H1 (cell line): ENCODE results near the gene POU6F2. TPM values are rescaled to one million over a fixed set of nuclear protein-coding genes. Genes with fewer than 3 reads are reported as not detected.

Source experiments
- CTCF ChIA-PET: fragments of 300-600 bp; sonication (Branson Sonifier 250); formaldehyde crosslinking; loops from one replicate; lab custom pipeline; 2021; ENCODE audit not compliant: partially characterized antibody; lab: Charles Lee
- POLR2A ChIA-PET: fragments of 300-600 bp; sonication (Branson Sonifier 250); formaldehyde crosslinking; loops from one replicate; lab custom pipeline; 2021; ENCODE audit warnings: inconsistent platforms; ENCODE audit not compliant: partially characterized antibody; lab: Charles Lee
- DNase-seq, 2 experiments: peaks; one replicate each; pipeline versions ENCODE4 v3.0.0 to v3.0.0-alpha.2; 2010 to 2022; ENCODE audit warnings: low spot score in 2 of 2, low read depth in 1 of 2, mixed read lengths in 1 of 2
- FAIRE-seq: peaks from 2 replicates; lab custom pipeline; 2011; peaks lifted over from hg19 to GRCh38; lab: Jason Lieb, UNC
- H2AFZ ChIP-seq: 2 replicates; pipeline ENCODE4 v1.8.1; 2012; ENCODE audit warnings: low read length, inconsistent platforms
- H2AK5ac ChIP-seq: 2 replicates; pipeline ENCODE4 v1.6.1; 2013; ENCODE audit warnings: low read depth, low read length
- H2BK120ac ChIP-seq: replicated peaks from 2 replicates; pipeline ENCODE3; 2013; ENCODE audit warnings: low read depth, low read length, inconsistent platforms
- H2BK12ac ChIP-seq: 2 replicates; pipeline ENCODE4 v1.6.1; 2013; ENCODE audit warnings: low read depth, low read length
- H2BK15ac ChIP-seq: 2 replicates; pipeline ENCODE4 v1.6.1; 2013; ENCODE audit warnings: low read length
- H2BK20ac ChIP-seq: 2 replicates; pipeline ENCODE4 v1.6.1; 2013; ENCODE audit warnings: low read length
- H2BK5ac ChIP-seq: 2 replicates; pipeline ENCODE4 v1.6.1; 2013; ENCODE audit warnings: low read depth, low read length
- H3K14ac ChIP-seq: 2 replicates; pipeline ENCODE4 v1.6.1; 2013; ENCODE audit warnings: inconsistent platforms; ENCODE audit not compliant: insufficient read length
- H3K18ac ChIP-seq: 2 replicates; pipeline ENCODE4 v1.6.1; 2013; ENCODE audit warnings: low read length; ENCODE audit errors: extremely low read depth
- H3K23ac ChIP-seq: 2 replicates; pipeline ENCODE4 v1.6.1; 2013; ENCODE audit warnings: inconsistent platforms; ENCODE audit not compliant: insufficient read length
- H3K23me2 ChIP-seq: 2 replicates; pipeline ENCODE4 v1.6.1; 2013; ENCODE audit warnings: low read depth, low read length
- H3K27ac ChIP-seq: 2 replicates; pipeline ENCODE4 v1.6.1; 2011; ENCODE audit warnings: low read depth, low read length, inconsistent platforms
- H3K27me3 ChIP-seq, 4 experiments: replicated peaks in 1 of 4; 1 replicate in 1 of 4; 2 replicates in 3 of 4; pipeline versions ENCODE4 v1.6.1 to v1.8.1; 2011 to 2013; ENCODE audit warnings: low read length in 3 of 4, mild to moderate bottlenecking in 3 of 4, inconsistent platforms in 2 of 4, mixed read lengths in 2 of 4, moderate library complexity in 1 of 4; ENCODE audit not compliant: control insufficient read depth in 3 of 4, insufficient read depth in 3 of 4; ENCODE audit errors: extremely low read depth in 1 of 4
- H3K36me3 ChIP-seq, 4 experiments: 2 replicates each; pipeline versions ENCODE4 v1.6.1 to v1.8.1; 2011 to 2013; ENCODE audit warnings: mild to moderate bottlenecking in 4 of 4, low read length in 3 of 4, moderate library complexity in 2 of 4, control low read depth in 1 of 4, inconsistent platforms in 1 of 4; ENCODE audit not compliant: insufficient read depth in 4 of 4, control insufficient read depth in 2 of 4
- H3K4ac ChIP-seq: replicated peaks from 2 replicates; pipeline ENCODE3; 2013; ENCODE audit warnings: low read length, low read depth, mixed read lengths, inconsistent platforms; ENCODE audit not compliant: insufficient read length
- H3K4me1 ChIP-seq, 4 experiments: replicated peaks in 1 of 4; 1 replicate in 1 of 4; 2 replicates in 3 of 4; pipeline versions ENCODE4 v1.6.1 to v1.8.1; 2011 to 2013; ENCODE audit warnings: low read length in 3 of 4, inconsistent platforms in 2 of 4, mixed read lengths in 1 of 4; ENCODE audit not compliant: insufficient read depth in 4 of 4, control insufficient read depth in 3 of 4
- H3K4me2 ChIP-seq, 2 experiments: 2 replicates each; pipeline versions ENCODE4 v1.6.1 to v1.8.1; 2011 to 2013; ENCODE audit warnings: low read depth in 2 of 2, low read length in 2 of 2, control low read depth in 1 of 2, inconsistent platforms in 1 of 2, mild to moderate bottlenecking in 1 of 2; ENCODE audit not compliant: insufficient read depth in 1 of 2
- H3K4me3 ChIP-seq, 4 experiments: fragments of 200-600, 300-600 bp in 1 of 4; sonication (generic), shearing (Covaris generic), sonication (Bioruptor Twin) in 1 of 4; 2 replicates each; pipeline versions ENCODE4 v1.5.1 to v1.8.1; 2011 to 2016; ENCODE audit warnings: low read length in 4 of 4, low read depth in 3 of 4, control low read depth in 2 of 4, inconsistent platforms in 2 of 4, mild to moderate bottlenecking in 2 of 4, mixed read lengths in 1 of 4, moderate library complexity in 1 of 4; ENCODE audit not compliant: insufficient read depth in 2 of 4; ENCODE audit errors: extremely low read depth in 1 of 4
- H3K56ac ChIP-seq: replicated peaks from 2 replicates; pipeline ENCODE3; 2013; ENCODE audit warnings: low read depth, mild to moderate bottlenecking, mixed read lengths, low read length, inconsistent platforms; ENCODE audit not compliant: insufficient read length
- H3K79me1 ChIP-seq: 2 replicates; pipeline ENCODE4 v1.6.1; 2013; ENCODE audit warnings: low read depth, low read length, control low read depth
- H3K79me2 ChIP-seq, 2 experiments: 2 replicates each; pipeline versions ENCODE4 v1.6.1 to v1.8.1; 2012 to 2013; ENCODE audit warnings: low read length in 2 of 2, mild to moderate bottlenecking in 2 of 2, inconsistent platforms in 1 of 2; ENCODE audit not compliant: insufficient read depth in 2 of 2, control insufficient read depth in 1 of 2
- H3K9ac ChIP-seq, 4 experiments: replicated peaks in 1 of 4; 1 replicate in 1 of 4; 2 replicates in 3 of 4; pipeline versions ENCODE4 v1.6.1 to v1.8.1; 2011 to 2013; ENCODE audit warnings: low read depth in 3 of 4, low read length in 3 of 4, control low read depth in 2 of 4, mild to moderate bottlenecking in 2 of 4, moderate library complexity in 2 of 4, inconsistent platforms in 1 of 4; ENCODE audit errors: extremely low read depth in 1 of 4
- H3K9me3 ChIP-seq, 2 experiments: 2 replicates each; pipeline versions ENCODE4 v1.6.1 to v1.8.1; 2012 to 2013; ENCODE audit warnings: mild to moderate bottlenecking in 2 of 2, moderate library complexity in 2 of 2, control low read depth in 1 of 2, inconsistent platforms in 1 of 2, low read depth in 1 of 2, low read length in 1 of 2, mixed read lengths in 1 of 2; ENCODE audit not compliant: insufficient read depth in 2 of 2
- H4K20me1 ChIP-seq, 2 experiments: replicated peaks in 1 of 2; 2 replicates each; pipeline versions ENCODE3 to v1.8.1; 2011 to 2013; ENCODE audit warnings: inconsistent platforms in 2 of 2, low read length in 2 of 2, mild to moderate bottlenecking in 1 of 2; ENCODE audit not compliant: insufficient read depth in 2 of 2, control insufficient read depth in 1 of 2
- H4K5ac ChIP-seq: 2 replicates; pipeline ENCODE4 v1.6.1; 2013; ENCODE audit warnings: low read length, low read depth, mixed read lengths, inconsistent platforms; ENCODE audit not compliant: insufficient read length
- H4K8ac ChIP-seq: 2 replicates; pipeline ENCODE4 v1.8.0; 2013; ENCODE audit warnings: mild to moderate bottlenecking, moderate library complexity, low read length, inconsistent platforms; ENCODE audit not compliant: insufficient read depth; ENCODE audit errors: extremely low read depth
- H4K91ac ChIP-seq: replicated peaks from 2 replicates; pipeline ENCODE3; 2013; ENCODE audit warnings: low read length, mixed read lengths, inconsistent platforms; ENCODE audit not compliant: insufficient read length
- BCL11A ChIP-seq, 2 experiments: IDR thresholded peaks; one replicate each; pipeline ENCODE4 v1.6.1; 2011; ENCODE audit warnings: low read depth in 2 of 2, low read length in 2 of 2, mild to moderate bottlenecking in 2 of 2
- BRCA1 ChIP-seq: IDR thresholded peaks from 2 replicates; pipeline ENCODE4 v1.6.1; 2012; ENCODE audit warnings: low read depth, low read length, improper control_type of control experiment
- CBX8 ChIP-seq: fragments of 300-800, 300-1000 bp; sonication (generic); IDR thresholded peaks from 2 replicates; pipeline ENCODE4 v1.7.1; 2016; ENCODE audit warnings: low read depth, low read length, borderline replicate concordance
- CHD1 ChIP-seq: IDR thresholded peaks from 2 replicates; pipeline ENCODE4 v1.6.1; 2012; ENCODE audit warnings: low read depth, low read length, improper control_type of control experiment
- CHD2 ChIP-seq: IDR thresholded peaks from 2 replicates; pipeline ENCODE4 v1.6.1; 2012; ENCODE audit warnings: low read length, improper control_type of control experiment
- CREB1 ChIP-seq: IDR thresholded peaks from 2 replicates; pipeline ENCODE4 v1.6.1; 2012; ENCODE audit warnings: inconsistent platforms
- CTBP2 ChIP-seq: IDR thresholded peaks from 2 replicates; pipeline ENCODE4 v1.7.0; 2011; ENCODE audit warnings: borderline replicate concordance, mild to moderate bottlenecking, moderate library complexity, mixed read lengths, low read length; ENCODE audit not compliant: insufficient read depth, insufficient read length
- KDM1A ChIP-seq: fragments of 200-600, 300-600 bp; sonication (generic); IDR thresholded peaks from 2 replicates; pipeline ENCODE4 v1.7.1; 2016; ENCODE audit warnings: mild to moderate bottlenecking, low read length, borderline replicate concordance
- NRF1 ChIP-seq: IDR thresholded peaks from 2 replicates; pipeline ENCODE4 v1.6.1; 2011; ENCODE audit warnings: mild to moderate bottlenecking, low read depth, low read length, improper control_type of control experiment
- RNF2 ChIP-seq: fragments of 200-900, 300-1000 bp; sonication (generic); IDR thresholded peaks from 2 replicates; pipeline ENCODE4 v1.7.1; 2016; ENCODE audit warnings: borderline replicate concordance, low read depth, mild to moderate bottlenecking, antibody characterized with exemption, low read length; ENCODE audit not compliant: poor library complexity, severe bottlenecking; ENCODE audit errors: missing control alignments
- SIX5 ChIP-seq: IDR thresholded peaks from 2 replicates; pipeline ENCODE4 v1.6.1; 2011; ENCODE audit warnings: mild to moderate bottlenecking, low read depth, low read length
- SP1 ChIP-seq: IDR thresholded peaks from 2 replicates; pipeline ENCODE4 v1.6.1; 2011; ENCODE audit warnings: low read depth, low read length
- WGBS, 2 experiments: shearing (Covaris generic) in 1 of 2; methylation state at CpG; one replicate each; pipeline versions ENCODE4 v1.1.6 to v1.1.7; 2013 to 2015; ENCODE audit warnings: low lambda C conversion rate in 2 of 2, mixed read lengths in 2 of 2, inconsistent platforms in 1 of 2, low coverage in 1 of 2, missing lambda C conversion rate in 1 of 2; ENCODE audit not compliant: insufficient replicate concordance in 2 of 2, insufficient coverage in 1 of 2, insufficient read length in 1 of 2; ENCODE audit errors: extremely low coverage in 1 of 2, missing lambda C conversion rate in 1 of 2; 5-methylcytosine and 5-hydroxymethylcytosine counted together
- polyA plus RNA-seq, 7 experiments: library from polyadenylated mRNA; depleted of rRNA in 3 of 7; stranded (reverse) in 5 of 7; unstranded in 2 of 7; fragments of >200 nt in 5 of 7; fragments of 200-250 nt in 2 of 7; gene quantifications; 1 replicate in 5 of 7; 2 replicates in 1 of 7; 4 replicates in 1 of 7; pipeline versions ENCODE4 v1.2.1 to v1.2.3, GENCODE V29; 2011 to 2013; ENCODE audit warnings: missing spikeins in 2 of 7, mixed read lengths in 2 of 7
- total RNA-seq: library from RNA; stranded (reverse); fragmentation: NEBNext Ultra II Directional; extraction: Animal tissue kit (Norgen Biotek cat#: 25700); gene quantifications from 2 replicates; pipeline ENCODE4 v1.2.1, GENCODE V29; 2021

Gene POU6F2
- total and polyA plus RNA-seq, 2 of the 8 experiments (the other 6 are each of a cell fraction or from before 2014, with no cell fraction given): 1.1 to 2.0 TPM

DNA sequence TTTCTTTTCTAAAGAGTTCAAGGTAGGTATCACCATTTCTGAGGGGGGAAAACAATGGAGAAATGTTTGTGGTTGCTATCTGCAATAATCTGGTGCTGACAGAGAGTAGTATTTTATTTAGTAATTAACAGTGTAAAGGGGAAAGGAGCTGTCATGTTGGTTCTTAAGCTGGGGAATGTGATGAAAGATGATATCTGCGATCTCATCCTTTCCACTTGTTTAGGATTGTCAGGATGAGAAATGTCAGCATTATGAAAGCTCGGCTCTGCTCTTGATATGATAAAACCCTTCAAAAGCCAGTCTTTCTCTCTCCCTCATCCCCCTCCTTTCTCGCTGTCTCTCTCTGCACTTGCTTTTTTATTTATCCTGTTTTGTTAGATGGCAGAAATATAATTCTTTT, 106.1 kb downstream of the POU6F2 start:
- Histone ChIP-seq H2BK20ac (no peak overlapping the region), H2BK120ac (no peak overlapping the region), H4K5ac (no peak overlapping the region), H3K36me3 (no peaks in the 10 kb centered on the region), H3K9me3 (no peaks in the 10 kb centered on the region), H4K8ac (no peak overlapping the region), H3K56ac (no peak overlapping the region), H2BK5ac (no peak overlapping the region), H4K20me1 (no peaks in the 10 kb centered on the region), H3K9ac (no peak overlapping the region), H3K18ac (no peak overlapping the region), H3K4me2 (no peak overlapping the region), H2AFZ (no peak overlapping the region), H2BK15ac (no peak overlapping the region), H3K27me3 (no peaks in the 10 kb centered on the region; a peak in 2 of 7 replicates), H3K79me2 (no peaks in the 10 kb centered on the region), H3K23me2 (no peaks in the 10 kb centered on the region; the same call in 1 of the 2 replicates), H3K27ac (no peak overlapping the region), H3K23ac (no peak overlapping the region), H4K91ac (no peak overlapping the region), H3K4ac (no peak overlapping the region), H2AK5ac (no peak overlapping the region), H3K79me1 (no peaks in the 10 kb centered on the region), H3K4me3 (no peak overlapping the region), H3K14ac (no peak overlapping the region), H2BK12ac (no peak overlapping the region), H3K4me1 (peaks cover 0 to 10% (median 5%) of the 10 kb centered on the region in 4 experiments; a peak in 3 of 7 replicates)
- 85% methylated on average over 3 of the region's 3 CpGs; no CpG with 5 or more reads in 1 of the 2 experiments for WGBS, 2 experiments
- no peak for FAIRE-seq
- ChIA-PET CTCF (interaction anchor here (1.3 to 2.7 kb wide), 2 partner anchors 10 to 382 kb away, joined by 4 to 6 read pairs; no protein-coding TSS in a partner anchor), POLR2A (no interaction called here)
- no peak for TF ChIP-seq CHD2
- no peak for TF ChIP-seq CHD1
- no peak for TF ChIP-seq RNF2
- no peak for TF ChIP-seq BRCA1
- TF ChIP-seq SP1: no peak
- TF ChIP-seq BCL11A (IDR thresholded peaks at IDR 0.05; ENCODE audit: low read depth in 2 of 2, low read length in 2 of 2): no peak
- no peak for TF ChIP-seq SIX5
- TF ChIP-seq CTBP2: no peak
- no peak for TF ChIP-seq CREB1
- no peak for TF ChIP-seq NRF1
- TF ChIP-seq CBX8: no peak
- TF ChIP-seq KDM1A: no peak
- DNase-seq: no peak
